GM19372 (cell line): ENCODE measurements around the gene HAP1.
"Not testable (repeated sequence)": the region's sequence is repeated elsewhere in the genome, so short reads cannot be mapped to it uniquely, and the experiment has no call there.

Experiments used
- ATAC-seq: cut with Tn5 transposase; IDR thresholded peaks from one replicate; pipeline ENCODE4 v1.9.1; 2021; ENCODE audit warnings: mild to moderate bottlenecking, low read depth, moderate library complexity; ENCODE audit not compliant: unreplicated experiment

The HAP1 gene

GRCh38 chr17:41734139-41734948 lies at the start of gene HAP1:
Gene HAP1, minus strand, starts transcription at chr17:41734643. Its CDS starts 9 bp downstream, at chr17:41734634.
- ATAC-seq = no peak

- ATAC-seq = no peak
Observed at GRCh38 chr17:41782142-41782541, 47.7 kb upstream of the HAP1 start.

GRCh38 chr17:41781404-41782110 lies 47.1 kb upstream of the HAP1 start:
- ATAC-seq = no peak

GRCh38 chr17:41779954-41780353 lies 45.5 kb upstream of the HAP1 start:
- ATAC-seq = no peak

GRCh38 chr17:41777574-41778188 lies 43.2 kb upstream of the HAP1 start:
- no peak for ATAC-seq

- no peak for ATAC-seq
Observed at GRCh38 chr17:41777157-41777573, 42.7 kb upstream of the HAP1 start.

GRCh38 chr17:41776262-41776900 lies 41.9 kb upstream of the HAP1 start:
- not testable (repeated sequence) for ATAC-seq

- no peak for ATAC-seq
Observed at GRCh38 chr17:41775394-41776226, 41.2 kb upstream of the HAP1 start.

- ATAC-seq = no peak
Observed at GRCh38 chr17:41773731-41774193, 39.3 kb upstream of the HAP1 start.

- ATAC-seq = no peak
Observed at GRCh38 chr17:41773190-41773588, 38.7 kb upstream of the HAP1 start.

- no peak for ATAC-seq
Observed at GRCh38 chr17:41772586-41773189, 38.2 kb upstream of the HAP1 start.

GRCh38 chr17:41772218-41772585 lies 37.8 kb upstream of the HAP1 start:
- no peak for ATAC-seq

GRCh38 chr17:41771389-41772206 lies 37.2 kb upstream of the HAP1 start:
- ATAC-seq = no peak

- ATAC-seq = no peak
Observed at GRCh38 chr17:41769985-41770384, 35.5 kb upstream of the HAP1 start.

- ATAC-seq = no peak
Observed at GRCh38 chr17:41769346-41769862, 35.0 kb upstream of the HAP1 start.

GRCh38 chr17:41768682-41769288 lies 34.3 kb upstream of the HAP1 start:
- no peak for ATAC-seq

- ATAC-seq = no peak
Observed at GRCh38 chr17:41767324-41768042, 33.0 kb upstream of the HAP1 start.
